HL-60 (cell line): ENCODE data around the gene EML2.

Experiments used
- GABPA ChIP-seq: IDR thresholded peaks from 2 replicates; pipeline ENCODE4 v1.6.1; 2012; ENCODE audit warnings: low read depth
- POLR2AphosphoS5 ChIP-seq: IDR thresholded peaks from 2 replicates; pipeline ENCODE4 v1.6.1; 2012; ENCODE audit warnings: low read depth
- SPI1 ChIP-seq: IDR thresholded peaks from 2 replicates; pipeline ENCODE4 v1.6.1; 2012; ENCODE audit warnings: low read depth, mild to moderate bottlenecking, borderline replicate concordance
- TF ChIP-seq, protein P1 (sequence below): IDR thresholded peaks from one replicate; pipeline ENCODE4 v1.5.1; 2011; ENCODE audit warnings: low read length, control low read depth, inconsistent platforms; ENCODE audit not compliant: insufficient read depth
- TF ChIP-seq, protein P2 (sequence below): IDR thresholded peaks from 2 replicates; pipeline ENCODE4 v1.6.1; 2012; ENCODE audit warnings: low read depth; ENCODE audit not compliant: insufficient replicate concordance

DNA sequence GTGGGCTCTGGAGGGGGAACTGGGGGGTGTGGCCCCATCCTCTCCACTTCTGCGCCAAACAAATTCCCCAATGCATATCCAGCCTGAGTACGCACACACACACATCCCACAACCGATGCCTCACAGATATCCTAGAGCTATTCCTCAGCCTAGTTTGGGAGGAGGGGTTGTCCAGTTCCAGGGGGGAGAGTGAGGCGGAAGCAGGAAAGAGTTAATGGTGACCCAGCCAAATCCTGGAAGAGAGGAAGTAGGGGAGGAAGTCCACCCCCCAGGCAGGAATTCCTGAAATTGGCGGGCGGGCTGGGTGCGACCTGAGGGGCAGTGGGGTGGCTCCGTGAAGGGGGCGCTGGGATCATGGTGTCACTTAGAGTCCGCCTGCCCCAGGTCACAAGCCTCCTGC, 38.1 kb downstream of the EML2 start:
- no peak for TF ChIP-seq GABPA
- TF ChIP-seq, protein P1, sequence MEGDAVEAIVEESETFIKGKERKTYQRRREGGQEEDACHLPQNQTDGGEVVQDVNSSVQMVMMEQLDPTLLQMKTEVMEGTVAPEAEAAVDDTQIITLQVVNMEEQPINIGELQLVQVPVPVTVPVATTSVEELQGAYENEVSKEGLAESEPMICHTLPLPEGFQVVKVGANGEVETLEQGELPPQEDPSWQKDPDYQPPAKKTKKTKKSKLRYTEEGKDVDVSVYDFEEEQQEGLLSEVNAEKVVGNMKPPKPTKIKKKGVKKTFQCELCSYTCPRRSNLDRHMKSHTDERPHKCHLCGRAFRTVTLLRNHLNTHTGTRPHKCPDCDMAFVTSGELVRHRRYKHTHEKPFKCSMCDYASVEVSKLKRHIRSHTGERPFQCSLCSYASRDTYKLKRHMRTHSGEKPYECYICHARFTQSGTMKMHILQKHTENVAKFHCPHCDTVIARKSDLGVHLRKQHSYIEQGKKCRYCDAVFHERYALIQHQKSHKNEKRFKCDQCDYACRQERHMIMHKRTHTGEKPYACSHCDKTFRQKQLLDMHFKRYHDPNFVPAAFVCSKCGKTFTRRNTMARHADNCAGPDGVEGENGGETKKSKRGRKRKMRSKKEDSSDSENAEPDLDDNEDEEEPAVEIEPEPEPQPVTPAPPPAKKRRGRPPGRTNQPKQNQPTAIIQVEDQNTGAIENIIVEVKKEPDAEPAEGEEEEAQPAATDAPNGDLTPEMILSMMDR: no peak
- TF ChIP-seq, protein P2, sequence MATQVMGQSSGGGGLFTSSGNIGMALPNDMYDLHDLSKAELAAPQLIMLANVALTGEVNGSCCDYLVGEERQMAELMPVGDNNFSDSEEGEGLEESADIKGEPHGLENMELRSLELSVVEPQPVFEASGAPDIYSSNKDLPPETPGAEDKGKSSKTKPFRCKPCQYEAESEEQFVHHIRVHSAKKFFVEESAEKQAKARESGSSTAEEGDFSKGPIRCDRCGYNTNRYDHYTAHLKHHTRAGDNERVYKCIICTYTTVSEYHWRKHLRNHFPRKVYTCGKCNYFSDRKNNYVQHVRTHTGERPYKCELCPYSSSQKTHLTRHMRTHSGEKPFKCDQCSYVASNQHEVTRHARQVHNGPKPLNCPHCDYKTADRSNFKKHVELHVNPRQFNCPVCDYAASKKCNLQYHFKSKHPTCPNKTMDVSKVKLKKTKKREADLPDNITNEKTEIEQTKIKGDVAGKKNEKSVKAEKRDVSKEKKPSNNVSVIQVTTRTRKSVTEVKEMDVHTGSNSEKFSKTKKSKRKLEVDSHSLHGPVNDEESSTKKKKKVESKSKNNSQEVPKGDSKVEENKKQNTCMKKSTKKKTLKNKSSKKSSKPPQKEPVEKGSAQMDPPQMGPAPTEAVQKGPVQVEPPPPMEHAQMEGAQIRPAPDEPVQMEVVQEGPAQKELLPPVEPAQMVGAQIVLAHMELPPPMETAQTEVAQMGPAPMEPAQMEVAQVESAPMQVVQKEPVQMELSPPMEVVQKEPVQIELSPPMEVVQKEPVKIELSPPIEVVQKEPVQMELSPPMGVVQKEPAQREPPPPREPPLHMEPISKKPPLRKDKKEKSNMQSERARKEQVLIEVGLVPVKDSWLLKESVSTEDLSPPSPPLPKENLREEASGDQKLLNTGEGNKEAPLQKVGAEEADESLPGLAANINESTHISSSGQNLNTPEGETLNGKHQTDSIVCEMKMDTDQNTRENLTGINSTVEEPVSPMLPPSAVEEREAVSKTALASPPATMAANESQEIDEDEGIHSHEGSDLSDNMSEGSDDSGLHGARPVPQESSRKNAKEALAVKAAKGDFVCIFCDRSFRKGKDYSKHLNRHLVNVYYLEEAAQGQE: no peak
- TF ChIP-seq POLR2AphosphoS5: no peak
- TF ChIP-seq SPI1: no peak
